AML-193 (cell line): ENCODE data around the gene DOCK9.

Source experiments
- DNase-seq, 2 experiments: peaks; one replicate each; lab custom pipeline; 2025; lab: John Stamatoyannopoulos, UW

DOCK9 gene

DNA sequence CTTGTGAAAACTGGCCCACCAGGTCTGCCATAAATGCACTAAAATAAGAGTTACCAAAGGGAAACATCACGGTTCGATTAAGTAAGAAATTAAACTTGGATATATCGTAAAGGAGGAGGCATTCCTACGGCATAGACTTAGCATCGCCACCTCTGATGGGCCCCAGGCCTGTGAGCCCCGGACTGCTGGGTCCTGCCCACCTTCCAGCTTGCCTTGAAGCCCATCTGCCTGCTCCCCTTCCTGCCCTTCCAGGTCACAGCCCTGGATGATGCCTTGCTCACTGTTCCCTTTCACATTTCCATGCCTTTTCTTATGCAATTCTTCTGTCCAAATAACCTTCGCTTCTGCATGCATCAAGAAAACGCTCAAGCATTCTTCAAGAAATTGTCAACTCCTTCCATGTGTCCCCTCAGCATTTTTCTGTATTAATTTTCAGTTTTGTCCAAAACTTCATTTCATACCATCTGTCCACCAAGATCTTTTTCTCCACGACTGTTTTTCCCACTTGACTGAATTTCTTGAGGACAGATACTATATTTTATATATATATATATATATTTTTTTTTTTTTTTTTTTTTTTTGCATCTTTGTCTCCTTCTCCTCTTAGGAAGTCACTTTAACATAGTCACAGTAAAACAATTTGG lies 91.2 kb downstream of the DOCK9 start:
- no peak for DNase-seq

DNA sequence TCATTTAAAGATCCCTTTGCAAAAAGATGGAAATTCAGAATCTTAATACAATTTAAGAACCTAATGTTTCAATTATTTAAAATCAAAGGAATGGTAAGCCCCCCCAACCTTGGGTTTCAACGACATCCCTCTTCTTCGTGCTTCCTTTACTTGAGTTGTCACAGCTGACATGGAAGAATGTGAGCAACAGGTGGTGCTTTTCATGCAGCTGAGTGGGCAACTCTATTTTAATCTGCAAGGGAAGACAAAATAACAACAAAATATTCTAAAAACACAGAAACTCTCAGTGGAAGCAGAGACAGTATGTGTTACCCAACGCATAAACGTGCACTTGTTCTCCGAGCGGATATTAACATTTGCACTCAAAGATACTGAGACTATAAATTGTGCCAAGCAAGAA lies 92.3 kb downstream of the DOCK9 start:
- no peak for DNase-seq

DNA sequence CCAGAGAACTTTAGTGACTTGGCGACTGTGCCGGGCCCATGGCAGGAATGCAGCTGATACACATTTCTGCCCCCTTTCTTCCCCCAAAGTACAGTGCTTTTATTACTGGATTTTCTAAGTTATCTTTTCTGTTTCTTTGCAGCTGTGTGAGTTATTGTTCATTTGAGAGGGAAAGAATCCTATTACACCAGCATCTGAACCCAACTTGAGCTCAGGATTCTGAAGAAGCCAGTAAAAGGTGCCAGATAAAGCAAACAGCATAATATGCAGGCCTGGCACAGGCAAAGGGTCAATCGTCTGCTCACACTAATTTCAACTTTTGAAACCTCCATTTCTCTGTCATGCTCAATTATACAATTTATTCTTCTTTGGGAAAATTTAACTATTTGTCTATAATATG lies 93.9 kb downstream of the DOCK9 start:
- DNase-seq: no peak

GRCh38 chr13:98881390-98881789 lies 96.5 kb downstream of the DOCK9 start:
- no peak for DNase-seq

DNA sequence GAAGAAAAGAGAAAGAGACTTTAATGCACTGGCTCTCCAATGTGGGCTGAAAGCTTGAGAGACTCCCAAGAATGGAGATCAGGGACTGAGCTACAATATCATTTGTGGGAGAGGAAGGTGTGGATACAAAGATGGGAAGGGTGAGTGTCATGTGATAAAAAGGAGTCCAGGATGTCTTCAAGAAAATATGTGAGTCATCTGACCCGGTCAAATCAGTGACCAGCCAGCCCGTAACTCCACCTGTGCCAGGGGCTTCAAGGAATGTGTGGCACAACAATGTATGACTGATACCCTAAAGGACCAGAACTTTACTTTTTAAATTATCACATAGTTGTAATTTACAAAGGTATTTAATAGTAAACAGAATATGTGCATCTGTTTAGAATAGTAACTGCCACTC lies 97.2 kb downstream of the DOCK9 start:
- DNase-seq: no peak

DNA sequence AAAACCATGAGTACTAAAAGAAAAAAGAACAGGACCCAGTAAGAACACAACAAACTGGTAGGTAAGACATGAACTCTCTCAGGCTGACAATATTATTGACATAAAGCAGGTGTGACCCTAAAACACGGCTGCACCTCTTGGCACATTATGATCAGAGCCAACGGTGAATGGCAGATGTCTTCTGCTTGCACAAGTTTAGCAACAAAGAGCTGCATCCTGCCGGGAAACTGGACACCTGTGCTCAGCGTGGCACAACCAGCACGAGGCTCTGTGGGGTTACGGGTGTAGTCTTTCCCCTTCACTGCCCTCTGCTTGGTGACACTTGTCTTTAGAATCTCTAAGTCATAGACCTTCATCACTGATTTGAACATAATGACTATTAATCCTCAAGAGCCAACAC lies 97.9 kb downstream of the DOCK9 start:
- no peak for DNase-seq

DNA sequence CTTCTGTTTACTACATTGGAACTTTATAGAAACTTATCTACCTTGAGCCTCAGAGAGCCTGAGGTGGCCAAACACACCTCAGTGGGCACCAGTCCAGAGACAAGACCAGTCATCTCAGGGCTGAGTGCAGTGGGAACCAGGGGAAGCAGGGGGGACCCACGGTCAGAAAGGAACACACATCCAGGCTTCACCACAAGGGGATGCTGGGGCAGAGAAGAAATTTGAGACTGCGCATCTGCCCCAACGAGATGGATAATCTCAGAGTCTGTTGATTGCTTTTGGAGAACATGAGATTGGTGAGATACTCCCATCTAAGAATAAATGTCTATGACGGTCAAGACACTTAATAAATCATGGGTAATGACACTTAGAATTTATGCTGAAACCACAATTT lies 98.7 kb downstream of the DOCK9 start:
- no peak for DNase-seq

- no peak for DNase-seq
These were observed 99.3 kb downstream of the DOCK9 start for GRCh38 chr13:98878486-98879126.

DNA sequence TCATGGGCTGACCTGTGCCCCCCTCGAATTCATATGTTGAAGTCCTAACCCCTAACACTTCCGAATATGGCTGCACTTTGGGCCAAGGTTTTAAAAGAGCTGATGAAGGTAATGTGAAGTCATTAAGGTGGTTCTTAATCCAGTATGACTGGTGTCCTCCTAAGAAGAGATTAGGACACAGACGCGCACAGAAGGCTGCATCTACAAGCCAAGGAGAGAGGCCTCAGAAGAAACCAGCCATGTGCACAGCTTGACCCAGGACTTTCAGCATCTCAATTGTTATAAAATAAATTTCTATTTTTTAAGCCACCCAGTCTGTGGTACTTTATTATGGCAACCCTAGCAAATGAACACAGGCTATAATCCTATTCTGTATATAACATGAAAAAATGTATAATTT lies 99.9 kb downstream of the DOCK9 start:
- DNase-seq: no peak

DNA sequence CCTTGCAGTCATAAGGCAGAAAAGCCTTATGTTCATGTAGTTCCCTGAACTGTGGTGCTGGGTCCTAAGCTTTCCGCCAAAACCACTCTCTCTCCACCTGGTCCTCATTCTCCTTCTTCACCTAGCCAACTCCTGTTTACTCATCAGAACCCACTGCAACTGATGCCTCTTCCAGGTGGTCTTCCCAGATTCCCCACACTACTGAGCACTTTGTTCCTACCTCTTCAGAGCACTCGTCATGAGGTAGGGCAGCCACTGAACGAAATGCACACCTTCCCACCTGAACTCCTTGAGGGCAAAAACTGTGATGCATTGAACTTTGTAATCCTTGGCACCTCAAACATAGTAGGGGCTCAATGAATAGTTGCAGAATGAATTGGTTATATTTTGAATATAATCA lies 100.4 kb downstream of the DOCK9 start:
- DNase-seq: no peak

- DNase-seq: no peak
These were observed 102.6 kb downstream of the DOCK9 start for GRCh38 chr13:98875146-98875729.

DNA sequence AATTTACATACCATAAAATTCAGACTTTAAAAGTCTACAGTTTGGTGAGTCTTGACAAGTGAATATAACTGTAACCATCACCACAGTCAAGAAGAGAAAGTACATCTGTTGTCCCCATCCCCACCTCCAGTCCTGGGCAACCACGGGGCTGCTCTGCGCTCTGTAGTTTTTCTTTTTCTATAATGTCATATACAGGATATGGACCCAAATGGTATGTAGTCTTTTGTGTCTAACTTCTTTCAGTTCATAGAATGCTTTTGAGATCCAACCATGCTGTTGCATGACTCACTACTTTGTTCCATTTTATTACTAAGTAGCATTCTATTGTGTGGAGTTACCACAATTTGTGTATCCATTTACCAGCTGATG lies 103.9 kb downstream of the DOCK9 start:
- DNase-seq: no peak

- DNase-seq: no peak
These were observed 104.4 kb downstream of the DOCK9 start for GRCh38 chr13:98873377-98874028.

DNA sequence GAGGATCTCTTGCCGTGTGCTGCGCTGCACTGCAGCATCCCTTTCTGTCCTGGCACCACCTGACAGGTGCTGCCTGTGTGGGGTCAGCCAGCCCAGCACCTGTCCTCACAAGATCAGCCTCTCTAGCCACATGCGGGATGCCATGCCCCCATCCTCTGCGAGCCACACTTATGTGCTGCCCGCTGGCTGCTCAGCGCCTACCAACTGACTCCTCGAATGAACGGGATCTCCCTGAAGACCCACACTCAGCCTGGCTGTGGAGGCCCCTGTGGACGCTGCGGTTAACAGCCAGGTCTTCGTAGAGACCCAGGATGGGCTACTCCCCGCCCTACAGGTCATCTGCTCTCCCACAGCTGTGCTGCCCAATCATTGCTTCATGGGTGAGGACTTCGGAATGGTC lies 106.1 kb downstream of the DOCK9 start:
- no peak for DNase-seq

DNA sequence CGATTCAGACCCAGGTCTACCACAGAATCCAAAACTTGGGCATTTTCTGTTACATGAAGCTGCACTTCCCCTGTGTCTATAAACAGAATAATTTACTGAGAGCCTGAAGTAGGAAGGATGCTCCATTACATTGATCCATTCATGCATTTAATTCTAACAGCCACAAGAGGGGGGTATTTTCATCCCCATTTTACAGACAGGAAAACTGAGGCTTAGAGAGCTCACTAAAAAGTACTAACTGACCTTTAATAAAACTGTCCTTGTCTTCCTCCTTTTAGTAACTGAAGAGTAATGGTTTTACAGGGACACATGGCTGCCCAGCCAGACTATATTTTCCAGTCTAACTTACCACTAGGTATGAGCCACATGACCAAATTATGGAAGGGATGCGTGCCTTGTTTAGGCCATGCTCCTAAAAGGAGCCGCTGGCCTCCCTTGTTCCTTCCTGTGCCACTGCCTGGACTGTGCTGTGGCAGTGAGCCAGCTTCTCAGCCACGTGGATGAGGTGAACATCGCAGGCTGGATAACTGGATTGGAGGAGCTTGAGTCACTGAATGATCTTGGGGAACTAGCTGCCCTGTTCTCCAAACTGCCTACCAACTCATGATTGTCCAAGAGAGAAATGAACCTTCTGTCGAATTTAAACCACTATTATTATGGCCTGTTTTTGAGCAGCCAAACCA lies 108.3 kb downstream of the DOCK9 start:
- no peak for DNase-seq

- no peak for DNase-seq
These were observed 108.9 kb downstream of the DOCK9 start for GRCh38 chr13:98868932-98869331.

DNA sequence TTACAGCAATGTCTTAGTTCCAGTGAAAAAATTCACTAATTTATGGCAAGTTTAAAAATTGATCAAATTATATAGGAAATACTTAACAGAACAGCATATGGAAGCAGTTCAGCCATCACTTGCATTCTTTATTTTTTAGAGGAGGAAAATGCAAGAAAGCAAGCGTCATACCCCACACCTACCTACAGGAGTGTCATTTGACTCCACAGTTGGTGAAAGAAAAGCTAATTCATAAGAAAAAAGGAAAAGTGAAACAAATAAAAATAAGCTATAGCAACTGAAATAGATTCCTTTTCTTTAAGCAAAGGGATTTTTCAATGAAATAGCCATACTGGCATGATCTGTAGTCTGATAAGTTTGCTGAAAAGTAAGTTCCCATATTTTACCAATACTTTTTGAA lies 111.0 kb downstream of the DOCK9 start:
- no peak for DNase-seq

DNA sequence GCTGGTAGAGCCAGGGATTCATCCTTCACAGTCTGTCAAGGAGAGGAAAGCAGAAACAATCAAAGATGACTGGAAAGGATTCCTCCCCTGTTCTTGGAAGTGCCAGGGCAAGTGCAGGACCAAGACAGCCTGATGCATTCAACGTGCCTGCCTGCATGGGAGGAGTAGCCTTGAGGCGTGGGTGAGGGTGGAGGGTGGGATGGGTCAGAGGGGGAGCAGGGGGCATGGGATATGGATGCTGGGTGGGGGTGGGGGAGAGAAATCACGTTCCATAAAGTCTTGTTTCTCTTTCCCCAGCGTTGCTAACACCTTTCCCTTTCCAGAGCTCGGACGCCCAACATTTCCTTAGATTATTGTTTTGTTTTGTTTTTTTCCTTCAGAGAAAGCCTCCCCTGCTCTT lies 117.4 kb downstream of the DOCK9 start:
- DNase-seq: no peak

DNA sequence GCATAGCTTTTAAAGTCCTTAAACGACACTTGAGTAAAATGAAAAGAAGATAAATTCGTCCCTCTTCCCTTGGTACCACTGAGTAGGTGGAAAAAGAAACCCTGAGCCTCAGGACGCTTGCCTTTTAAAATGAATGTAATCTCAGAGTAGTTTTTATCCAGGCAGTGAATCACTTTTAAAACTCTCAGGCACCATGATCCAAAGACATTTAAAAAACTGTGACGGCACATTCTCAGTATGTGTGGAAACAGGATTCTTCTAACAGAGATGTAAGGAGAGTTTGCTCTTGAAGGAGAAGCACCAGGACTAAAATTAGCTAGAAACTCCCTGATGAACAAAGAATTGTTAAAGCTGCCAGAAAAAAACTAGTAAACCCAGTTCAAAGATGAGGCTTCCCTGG lies 119.7 kb downstream of the DOCK9 start:
- DNase-seq: no peak

DNA sequence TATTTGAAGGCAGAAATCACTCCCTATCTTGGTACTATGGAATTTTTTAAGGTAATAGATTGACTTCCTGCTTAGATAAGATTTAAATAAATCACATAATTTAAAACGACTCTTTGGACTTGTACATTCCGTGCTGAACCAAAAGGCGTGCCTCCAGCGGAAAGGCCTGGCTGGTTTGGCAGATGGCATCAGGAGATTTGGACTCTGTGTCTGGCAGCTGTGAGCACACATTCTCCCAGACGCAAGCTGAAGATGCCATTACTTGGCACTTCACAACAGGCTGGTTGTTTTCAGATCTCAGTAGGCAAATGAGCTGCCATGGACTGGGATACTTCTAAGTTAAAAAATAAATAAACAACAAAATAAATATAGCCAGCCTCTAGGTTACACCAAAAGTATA lies 120.9 kb downstream of the DOCK9 start:
- DNase-seq: no peak

- no peak for DNase-seq
These were observed 123.4 kb downstream of the DOCK9 start for GRCh38 chr13:98854448-98854847.

- no peak for DNase-seq
These were observed 124.1 kb downstream of the DOCK9 start for GRCh38 chr13:98853771-98854221.

GRCh38 chr13:98851276-98851675 lies 126.6 kb downstream of the DOCK9 start:
- DNase-seq: no peak
